Activated effector memory CD4-positive, alpha-beta T cell treated with Interleukin-2 at 50 U/mL for 16 hours (primary cell): ENCODE results near the gene DENND6A.
A peak's percentile ranks its signal among the peaks of the same experiment; 100 is the strongest.
"Not testable (repeated sequence)": the region's sequence is repeated elsewhere in the genome, so short reads cannot be mapped to it uniquely, and the experiment has no call there.

Experiments used
- DNase-seq: peaks from one replicate; pipeline ENCODE4 v3.0.0-alpha.2; 2020

Gene DENND6A, protein sequence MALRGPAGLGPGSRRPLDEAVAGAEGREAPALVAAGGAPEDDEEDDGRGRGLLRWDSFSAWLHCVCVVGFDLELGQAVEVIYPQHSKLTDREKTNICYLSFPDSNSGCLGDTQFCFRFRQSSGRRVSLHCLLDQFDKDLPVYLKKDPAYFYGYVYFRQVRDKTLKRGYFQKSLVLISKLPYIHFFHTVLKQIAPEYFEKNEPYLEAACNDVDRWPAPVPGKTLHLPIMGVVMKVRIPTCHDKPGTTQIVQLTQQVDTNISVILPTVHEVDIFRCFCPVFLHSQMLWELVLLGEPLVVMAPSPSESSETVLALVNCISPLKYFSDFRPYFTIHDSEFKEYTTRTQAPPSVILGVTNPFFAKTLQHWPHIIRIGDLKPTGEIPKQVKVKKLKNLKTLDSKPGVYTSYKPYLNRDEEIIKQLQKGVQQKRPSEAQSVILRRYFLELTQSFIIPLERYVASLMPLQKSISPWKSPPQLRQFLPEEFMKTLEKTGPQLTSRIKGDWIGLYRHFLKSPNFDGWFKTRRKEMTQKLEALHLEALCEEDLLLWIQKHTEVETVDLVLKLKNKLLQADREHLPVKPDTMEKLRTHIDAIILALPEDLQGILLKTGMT

DNA sequence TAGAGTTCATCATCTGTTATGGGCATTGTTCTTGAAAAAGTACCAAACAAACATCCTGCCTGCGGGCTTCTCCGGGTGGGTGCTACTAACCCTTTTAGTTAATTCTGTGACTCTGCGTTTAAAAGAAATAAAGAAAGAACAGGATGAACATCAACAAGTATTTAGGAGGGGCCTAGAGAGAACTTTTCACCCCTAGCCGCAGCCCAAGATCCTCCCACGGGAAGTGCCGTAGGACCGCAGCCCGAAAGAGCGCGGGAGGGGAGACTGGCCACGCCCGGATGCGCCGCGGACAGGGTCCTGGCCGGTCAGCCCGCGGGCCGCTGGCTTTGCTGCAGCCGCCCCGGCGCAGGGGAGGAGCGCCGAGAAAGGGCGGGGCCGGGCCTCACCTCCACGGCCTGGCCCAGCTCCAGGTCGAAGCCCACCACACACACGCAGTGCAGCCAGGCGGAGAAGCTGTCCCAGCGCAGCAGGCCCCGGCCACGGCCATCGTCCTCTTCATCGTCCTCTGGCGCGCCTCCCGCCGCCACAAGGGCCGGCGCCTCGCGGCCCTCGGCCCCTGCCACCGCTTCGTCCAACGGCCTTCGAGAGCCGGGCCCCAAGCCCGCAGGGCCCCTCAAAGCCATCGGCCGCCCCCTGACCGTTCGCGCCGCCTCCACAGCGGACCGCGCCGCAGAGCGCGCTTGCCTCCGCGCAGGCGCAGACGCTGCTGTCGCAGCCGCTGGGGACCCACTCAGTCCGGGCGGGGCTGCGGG lies at the start of gene DENND6A:
Gene DENND6A, minus strand, starts transcription at position 682 of the 752 bp plus-strand sequence. Its CDS starts 59 bp downstream, at position 623.
- peak; percentile 93 for DNase-seq

DNA sequence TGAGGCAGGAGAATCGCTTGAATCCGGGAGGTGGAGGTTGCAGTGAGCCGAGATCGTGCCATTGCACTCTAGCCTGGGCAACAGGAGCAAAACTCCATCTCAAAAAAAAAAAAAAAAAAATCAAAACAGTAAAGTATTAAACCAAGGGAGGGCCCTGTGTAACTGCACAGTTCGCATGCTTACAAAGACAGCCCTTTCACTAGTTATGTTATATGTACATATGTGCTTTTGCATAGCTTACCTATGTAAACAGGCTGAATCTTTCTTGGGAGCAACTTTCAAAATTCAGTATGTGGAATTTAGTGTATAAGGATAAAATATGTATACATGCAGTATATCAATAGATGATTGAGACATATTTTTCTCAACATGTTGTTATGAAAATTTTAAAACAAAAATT lies 47.1 kb upstream of the DENND6A start:
- no peak for DNase-seq

DNA sequence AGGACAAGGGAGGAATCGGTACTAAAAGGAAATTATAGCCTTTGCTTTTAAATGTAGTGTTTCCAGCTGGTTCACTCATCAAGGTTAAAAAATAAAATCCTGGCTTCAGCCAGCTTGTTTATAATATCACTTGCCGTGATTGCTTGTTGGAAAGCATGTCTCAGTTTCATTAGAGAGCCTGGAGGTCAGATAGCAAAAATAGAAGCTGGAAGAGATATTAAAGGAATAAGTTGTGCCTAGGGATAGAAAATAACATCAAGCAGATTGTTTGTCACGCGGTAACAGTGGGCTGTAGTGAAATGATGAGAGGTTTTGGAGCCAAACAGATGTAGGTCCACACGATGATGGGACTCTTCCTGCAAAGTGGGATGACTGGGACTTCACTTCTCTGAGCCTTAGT lies 45.5 kb upstream of the DENND6A start:
- no peak for DNase-seq

DNA sequence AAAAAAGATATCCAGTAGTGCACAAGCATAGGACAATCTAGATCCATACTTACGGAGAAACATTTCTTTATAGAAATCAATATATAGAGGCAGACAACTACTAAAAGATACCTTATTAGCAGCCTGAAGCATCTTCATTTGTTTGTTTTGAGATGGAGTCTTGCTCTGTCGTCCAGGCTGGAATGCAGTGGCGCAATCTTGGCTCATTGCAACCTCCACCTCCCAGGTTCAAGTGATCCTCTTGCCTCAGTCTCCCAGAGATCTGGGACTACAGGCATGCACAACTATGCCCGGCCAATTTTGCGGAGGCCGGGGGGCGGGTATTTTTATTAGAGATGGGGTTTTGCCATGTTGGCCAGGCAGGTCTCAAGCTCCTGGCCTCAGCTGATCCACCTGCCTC lies 45.0 kb upstream of the DENND6A start:
- DNase-seq, result no peak

DNA sequence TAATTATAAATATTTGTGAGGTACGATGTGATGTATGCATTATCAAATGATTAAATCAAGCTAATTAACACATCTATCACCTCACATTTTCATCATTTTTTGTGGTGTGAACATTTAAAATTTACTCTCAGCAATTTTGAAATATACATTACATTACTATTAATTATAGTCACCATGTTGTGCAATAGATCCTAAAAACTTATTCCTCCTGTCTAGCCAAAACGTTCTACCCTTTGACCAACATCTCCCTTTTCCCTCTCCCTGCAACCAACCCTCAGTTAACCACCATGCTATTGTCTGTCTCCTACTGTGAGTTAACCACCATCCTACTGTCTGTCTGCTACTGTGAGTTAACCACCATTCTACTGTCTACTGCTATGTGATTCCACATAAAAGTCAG lies 42.5 kb upstream of the DENND6A start:
- DNase-seq, result no peak

DNA sequence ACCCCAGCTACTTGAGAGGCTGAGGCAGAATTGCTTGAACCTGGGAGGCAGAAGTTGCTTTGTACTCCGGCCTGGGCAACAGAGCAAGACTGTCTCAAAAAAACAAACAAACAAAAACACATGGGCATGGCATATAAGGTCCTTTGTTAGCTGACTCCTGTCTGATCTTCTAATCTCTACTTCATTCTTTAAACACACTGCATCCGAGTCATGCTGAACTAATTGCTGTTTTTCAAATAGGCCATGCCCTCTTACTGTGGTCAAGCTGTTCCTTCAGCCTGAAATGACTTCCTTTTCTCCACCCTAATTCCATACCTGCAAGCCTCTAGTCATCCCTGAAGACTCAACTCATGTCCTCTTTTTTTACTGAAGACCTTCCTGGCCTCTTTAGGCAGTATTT lies 40.9 kb upstream of the DENND6A start:
- DNase-seq, result no peak

DNA sequence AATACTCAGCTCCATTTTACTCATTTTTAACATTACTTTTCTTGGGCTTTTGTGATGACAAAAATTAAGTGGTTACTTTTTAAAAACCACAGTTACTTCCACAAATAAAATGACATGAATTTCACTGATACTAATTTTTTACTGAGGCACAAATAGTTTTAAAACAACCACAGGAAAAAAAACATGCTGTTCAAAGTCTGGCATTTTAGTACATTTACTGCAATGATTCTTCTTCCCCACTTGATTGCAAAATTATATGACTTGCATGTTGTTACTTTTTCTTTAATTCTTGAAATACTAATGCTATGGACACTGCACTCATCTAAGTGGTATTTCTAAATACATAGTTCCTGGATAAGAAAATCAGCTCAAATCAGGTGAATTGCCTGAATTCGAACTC lies 38.4 kb upstream of the DENND6A start:
- no peak for DNase-seq

DNA sequence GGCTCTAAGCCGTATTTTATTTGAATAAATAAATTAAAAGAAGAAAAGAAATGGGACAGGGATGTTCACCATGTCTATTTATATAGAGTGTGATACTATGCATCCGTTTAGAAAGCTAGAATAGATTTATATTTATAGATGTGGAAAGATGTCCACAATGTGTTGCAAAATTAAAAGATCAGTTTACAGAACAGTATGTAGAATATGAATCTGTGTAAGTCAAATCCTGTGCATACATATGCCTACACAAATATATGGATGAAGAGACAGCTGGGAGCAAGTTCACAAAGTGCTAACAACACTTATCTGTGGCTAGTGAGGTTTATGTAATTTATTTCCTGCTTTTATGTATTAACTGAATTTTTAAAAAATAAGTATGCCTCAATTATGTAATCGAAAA lies 37.8 kb upstream of the DENND6A start:
- DNase-seq, result no peak

DNA sequence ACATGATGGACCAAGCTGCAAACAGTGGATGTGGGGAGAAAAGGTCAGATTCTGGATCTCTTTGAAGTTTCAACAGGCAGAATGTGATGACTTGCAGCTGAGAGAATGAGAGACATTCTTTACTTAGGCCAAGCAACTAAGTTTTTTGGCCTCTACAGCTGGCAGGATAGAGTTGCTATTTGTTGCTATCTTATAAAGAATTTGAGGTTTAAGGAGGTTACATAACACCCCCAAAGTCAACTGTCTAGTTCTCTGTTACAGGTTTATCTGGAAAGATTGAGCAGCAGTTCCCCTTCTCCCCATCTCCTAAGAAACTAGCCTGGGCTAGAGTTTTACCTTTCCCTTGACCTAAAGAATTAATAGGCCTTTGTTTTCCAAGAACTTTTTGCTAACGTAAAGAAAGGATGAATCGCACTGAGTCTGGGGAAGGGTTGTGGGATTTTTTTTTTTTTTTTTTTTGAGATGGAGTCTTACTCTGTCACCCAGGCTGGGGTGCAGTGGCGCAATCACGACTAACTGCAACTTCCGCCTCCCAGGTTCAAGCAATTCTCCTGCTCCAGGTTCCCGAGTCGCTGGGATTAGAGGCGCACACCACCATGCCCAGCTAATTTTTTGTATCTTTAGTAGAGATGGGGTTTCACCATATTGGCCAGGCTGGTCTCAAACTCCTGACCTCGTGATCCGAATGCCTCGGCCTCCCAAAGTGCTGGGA lies 36.6 kb upstream of the DENND6A start:
- DNase-seq, result no peak

DNA sequence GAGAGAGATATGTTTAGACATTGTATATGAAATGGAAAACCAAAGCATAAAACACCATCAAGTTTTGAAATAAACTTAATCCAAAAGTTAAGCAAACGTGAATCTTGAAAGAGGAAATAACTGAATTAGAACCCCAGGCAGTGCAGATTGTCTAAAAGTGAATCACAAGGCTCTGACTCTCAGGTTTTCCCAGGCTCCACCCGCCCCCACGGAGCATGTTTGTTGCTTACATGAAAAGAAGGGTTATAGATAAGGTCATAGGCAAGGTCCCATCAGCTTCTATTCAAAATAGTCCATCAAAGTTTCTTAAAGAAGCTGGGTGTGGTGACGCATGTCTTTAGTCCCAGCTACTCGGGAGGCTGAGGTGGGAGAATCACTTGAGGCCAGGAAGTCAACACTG lies 34.2 kb upstream of the DENND6A start:
- no peak for DNase-seq

DNA sequence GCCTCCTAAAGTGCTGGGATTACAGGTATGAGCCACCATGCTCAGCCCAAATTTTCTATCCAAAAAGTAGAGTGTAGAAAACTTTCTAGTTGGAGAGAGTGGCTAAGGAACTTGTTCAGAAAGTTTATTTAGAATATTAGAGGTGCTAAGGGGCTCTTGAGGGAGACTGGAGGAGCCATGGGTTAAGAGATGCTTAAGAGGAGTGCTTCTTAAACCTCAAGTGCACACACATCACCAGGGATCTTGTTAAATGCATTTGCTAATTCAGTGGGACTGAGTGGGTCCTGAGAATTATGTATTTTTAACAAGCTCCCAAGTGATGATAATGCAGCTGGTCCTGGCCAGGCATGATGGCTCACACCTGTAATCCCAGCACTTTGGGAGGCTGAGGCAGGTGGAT lies 33.5 kb upstream of the DENND6A start:
- DNase-seq, result no peak

DNA sequence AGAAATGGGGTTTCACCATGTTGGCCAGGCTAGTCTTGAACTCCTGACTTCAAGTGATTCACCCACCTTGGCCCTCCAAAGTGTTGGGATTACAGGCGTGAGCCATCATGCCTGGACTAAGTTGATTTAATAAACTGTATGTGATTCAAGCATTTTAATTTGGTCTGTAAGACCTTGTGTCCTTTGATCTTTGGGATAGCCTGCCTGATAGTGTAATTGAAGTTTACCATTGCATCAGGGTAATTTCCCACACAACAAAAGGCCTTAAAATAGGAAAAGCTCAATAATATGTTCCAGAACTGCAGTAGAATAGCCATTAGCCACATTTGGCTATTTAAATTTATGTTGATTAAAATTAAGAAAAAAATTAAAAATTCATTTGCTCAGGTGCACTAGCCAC lies 25.2 kb upstream of the DENND6A start:
- DNase-seq, result no peak

DNA sequence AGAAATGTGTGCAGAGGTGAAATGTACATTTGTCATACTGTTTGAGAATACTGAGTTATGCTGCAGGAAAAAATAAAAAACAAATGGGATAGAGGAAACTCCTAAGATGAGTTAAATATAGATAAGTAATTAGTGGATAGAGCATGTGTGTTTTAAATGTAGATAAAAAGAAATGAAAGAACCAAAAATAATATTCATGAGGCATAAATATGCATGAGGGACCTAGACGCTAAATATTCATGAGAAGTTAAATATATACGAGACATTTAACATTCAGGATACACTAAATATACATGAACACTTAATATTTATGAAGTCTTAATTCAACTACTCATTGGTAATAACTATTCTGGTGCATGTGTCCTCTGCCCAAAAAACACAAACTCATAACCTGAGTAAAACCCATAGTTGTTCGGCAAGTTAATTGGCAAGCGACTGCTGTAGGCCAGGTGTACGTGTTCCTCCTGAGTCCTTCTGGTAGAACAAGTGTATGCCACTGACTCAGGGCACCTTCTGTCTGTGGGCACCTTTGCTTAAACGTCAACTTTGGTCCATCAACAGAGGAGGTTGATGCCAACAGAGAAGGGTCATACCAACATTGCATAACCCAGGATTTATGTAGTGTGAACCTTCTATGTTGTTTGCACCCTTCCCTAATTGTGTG lies 24.5 kb upstream of the DENND6A start:
- no peak for DNase-seq

DNA sequence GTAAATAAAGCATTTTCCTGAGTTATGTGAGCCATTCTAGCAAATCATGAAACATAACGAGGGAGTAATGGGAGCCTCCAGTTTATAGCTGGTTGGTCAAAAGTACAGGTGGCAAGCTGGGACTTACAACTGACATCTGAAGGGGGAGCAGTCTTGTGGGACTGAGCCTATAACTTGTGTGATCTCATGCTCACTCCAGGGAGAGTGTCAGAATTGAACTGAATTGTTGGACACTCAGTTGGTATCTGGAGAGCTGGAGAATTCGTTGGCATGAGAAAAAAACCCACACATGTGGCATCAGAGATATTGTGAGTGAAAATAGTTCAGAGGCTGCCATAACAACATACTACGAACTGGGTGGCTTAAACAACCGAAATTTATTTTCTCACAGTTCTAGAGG lies 22.8 kb upstream of the DENND6A start:
- DNase-seq, result no peak

DNA sequence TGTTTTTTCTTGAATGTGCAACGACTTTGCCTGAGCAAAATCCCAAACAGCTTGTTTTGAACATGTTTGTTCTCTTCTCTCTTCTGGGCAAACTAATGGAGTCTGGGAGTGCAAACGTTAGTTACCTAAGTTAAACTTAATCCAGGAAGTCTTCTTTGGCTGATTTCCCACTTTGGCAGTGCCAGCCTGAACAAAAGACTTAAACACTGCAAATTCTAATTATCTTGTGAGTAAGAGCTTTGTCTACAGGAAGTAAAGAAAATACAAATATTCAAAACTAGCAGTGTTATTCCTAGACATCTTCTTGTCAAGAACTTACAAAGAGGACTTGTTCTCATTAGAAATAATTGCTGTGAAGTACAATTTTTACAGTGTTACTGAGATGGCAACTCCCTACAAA lies 16.7 kb upstream of the DENND6A start:
- DNase-seq, result no peak

DNA sequence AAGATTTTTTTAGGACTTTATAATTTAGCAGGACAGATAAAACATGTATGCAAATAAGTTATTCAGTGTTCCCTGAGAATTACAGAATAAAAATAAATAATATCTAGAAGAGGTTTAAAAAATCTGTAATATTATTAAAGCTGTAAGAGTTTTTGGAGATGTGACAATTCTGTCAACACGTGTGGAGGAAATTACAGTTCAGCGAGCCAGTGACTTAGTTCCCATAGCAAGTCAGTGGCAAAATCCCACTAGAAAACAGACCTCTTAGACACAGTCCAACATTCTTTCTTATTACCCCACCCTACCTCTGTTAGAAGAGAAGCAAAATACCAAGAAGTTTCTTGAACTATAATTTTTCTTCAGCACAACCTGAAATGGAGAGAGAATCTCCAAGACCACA lies 16.2 kb upstream of the DENND6A start:
- DNase-seq, result no peak

DNA sequence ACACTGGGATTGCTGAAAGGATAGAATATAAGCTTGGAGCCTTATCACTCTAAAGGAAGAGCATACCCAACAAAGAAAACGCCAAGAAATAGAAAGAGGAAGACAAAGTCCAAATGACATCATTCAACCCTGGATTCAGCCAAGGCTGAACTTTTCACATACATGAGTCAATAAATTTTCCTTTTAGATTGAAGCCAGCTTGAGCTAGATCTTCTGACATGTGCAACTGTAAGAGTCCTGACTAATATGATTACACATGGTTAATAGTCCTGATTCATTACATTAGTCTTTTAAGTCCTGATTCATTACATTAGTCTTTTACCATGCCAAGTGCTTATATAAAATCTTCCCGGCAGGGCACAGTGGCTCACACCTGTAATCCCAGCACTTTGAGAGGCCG lies 13.6 kb upstream of the DENND6A start:
- no peak for DNase-seq

DNA sequence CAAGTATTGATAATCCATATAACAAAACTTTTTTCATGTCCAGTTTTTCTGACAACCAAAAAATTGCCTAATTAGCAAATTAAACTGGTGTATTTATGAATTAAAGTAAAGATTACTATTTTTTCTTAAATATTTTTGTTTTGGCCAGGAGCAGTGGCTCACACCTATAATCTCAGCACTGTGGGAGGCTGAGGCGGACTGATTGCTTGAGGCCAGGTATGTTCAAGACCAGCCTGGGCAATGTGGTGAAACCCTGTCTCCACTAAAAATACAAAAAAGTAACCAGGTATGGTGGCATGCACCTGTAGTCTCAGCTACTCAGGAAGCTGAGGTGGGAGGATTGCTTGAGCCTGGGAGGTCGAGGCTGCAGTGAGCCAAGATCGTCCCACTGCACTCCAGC lies 12.5 kb upstream of the DENND6A start:
- DNase-seq, result not testable (repeated sequence)

DNA sequence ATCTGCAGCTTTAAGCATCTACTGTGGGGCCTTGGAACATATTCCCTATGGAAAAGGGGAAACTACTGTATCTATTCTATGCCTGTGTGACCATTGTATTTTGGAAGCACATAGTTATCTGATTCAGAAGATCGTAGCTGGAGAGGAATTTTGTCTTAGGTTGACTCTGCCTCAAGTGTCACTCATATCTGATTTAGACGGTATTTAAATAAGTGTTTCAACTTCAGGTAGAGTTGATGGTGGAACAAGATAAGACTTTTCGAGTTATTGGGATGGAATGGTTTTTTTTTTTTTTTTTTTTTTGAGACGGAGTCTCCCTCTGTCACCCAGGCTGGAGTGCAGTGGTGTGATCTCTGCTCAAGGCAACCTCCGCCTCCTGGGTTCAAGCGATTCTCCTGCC lies 8.9 kb upstream of the DENND6A start:
- DNase-seq, result no peak

DNA sequence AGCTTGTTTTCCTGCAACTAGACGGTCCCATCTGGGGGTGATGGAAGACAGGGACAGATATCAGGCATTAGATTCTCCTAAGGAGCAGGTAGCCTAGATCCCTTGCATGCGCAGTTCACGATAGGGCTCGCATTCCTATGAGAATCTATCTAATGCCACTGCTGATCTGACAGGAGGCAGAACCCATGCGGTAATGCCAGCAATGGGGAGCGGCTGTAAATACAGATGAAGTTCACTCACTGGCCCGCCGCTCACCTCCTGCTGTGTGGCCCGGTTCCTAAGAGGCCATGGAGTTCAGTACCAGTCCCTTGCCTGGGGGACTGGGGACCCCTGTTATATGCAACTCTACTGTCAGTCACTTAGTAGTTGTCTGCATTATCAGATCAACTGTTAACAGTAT lies 7.9 kb upstream of the DENND6A start:
- no peak for DNase-seq

DNA sequence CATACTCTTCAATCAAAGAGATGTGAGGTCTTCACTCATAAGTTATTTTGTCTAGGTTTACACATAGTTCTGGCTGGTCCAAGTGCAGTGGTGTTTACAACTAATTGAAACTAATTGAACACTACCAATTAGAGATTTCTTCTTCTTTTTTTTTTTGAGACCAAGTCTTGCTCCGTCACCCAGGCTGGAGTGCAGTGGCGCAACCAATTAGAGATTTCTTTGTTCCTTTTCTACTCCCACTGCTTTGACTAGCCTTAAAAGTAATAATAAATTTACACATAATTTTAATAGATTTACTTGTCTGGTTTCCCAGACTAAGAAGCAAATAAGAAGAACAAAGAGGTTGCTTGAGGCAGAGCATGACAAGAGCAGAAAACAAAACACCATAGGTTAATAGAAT lies 6.7 kb upstream of the DENND6A start:
- no peak for DNase-seq

DNA sequence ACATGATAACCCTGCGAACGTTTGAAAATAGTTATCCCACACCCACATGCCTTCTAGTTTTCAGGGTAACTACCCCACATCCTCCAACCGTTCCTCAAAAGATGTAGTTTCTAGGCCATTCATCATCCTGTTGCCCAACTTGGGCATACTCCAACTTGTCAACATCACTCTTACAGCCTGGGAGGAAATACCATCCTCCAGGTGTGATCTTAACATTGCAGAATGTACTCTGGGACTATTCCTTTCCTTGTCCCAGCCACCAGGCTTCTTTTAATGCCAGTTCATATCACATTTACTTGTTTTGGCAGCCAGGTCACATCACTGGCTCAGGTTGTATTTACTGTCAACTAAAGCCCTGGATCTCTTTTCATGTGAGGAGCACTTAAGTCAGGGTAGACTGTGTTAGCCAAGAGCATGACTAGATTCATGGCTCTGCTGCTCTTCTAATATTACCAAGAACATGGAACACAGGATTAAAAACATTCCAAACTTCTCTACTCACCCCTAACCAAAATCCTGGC lies 4.0 kb upstream of the DENND6A start:
- no peak for DNase-seq

DNA sequence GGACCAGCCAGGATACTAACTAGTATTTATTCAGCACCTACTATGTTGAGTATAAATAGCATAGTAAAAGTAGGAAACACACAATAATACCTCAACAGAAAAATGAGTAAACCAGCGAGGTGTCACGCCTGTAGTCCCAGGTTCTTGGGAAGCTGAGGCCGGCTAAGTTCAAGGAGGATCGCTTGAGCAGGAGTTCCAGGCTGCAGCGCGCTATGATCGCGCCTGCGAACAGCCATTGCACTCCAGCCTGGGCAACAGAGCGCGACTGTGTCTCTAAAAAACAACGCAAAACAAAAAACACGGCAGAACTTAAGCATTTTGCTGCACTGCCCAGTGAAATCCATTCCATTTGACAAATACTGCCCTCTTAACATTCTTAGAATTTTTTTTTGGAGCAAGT lies 1.3 kb upstream of the DENND6A start:
- DNase-seq, result no peak
